HEK293T (cell line): Measurements from ENCODE around the gene COX10.

Experiments used
- CTCF ChIA-PET: fragments of 350-600 bp; formaldehyde crosslinking; extraction: SDS; loops from one replicate; lab custom pipeline; 2021; ENCODE audit warnings: antibody characterized with exemption, inconsistent platforms; lab: Yijun Ruan, JAX
- POLR2A ChIA-PET: fragments of 350-600 bp; formaldehyde crosslinking; extraction: SDS; loops from one replicate; lab custom pipeline; 2020; ENCODE audit warnings: antibody characterized with exemption, inconsistent platforms; lab: Yijun Ruan, JAX
- DNase-seq: peaks from one replicate; pipeline ENCODE4 v3.0.0; 2012; ENCODE audit warnings: mixed read lengths; ENCODE audit errors: extremely low spot score
- ARNT ChIP-seq: fragments of 450-650 bp; IDR thresholded peaks from 2 replicates; pipeline ENCODE4 v1.6.1; 2017; ENCODE audit warnings: mild to moderate bottlenecking
- BHLHE40 ChIP-seq: fragments of 450-650 bp; IDR thresholded peaks from 2 replicates; pipeline ENCODE4 v1.6.1; 2016; ENCODE audit warnings: mild to moderate bottlenecking, moderate library complexity, borderline replicate concordance
- CTBP1 ChIP-seq: fragments of 450-650 bp; IDR thresholded peaks from 2 replicates; pipeline ENCODE4 v1.6.1; 2016; ENCODE audit warnings: borderline replicate concordance
- ELF4 ChIP-seq: fragments of 450-650 bp; IDR thresholded peaks from 2 replicates; pipeline ENCODE4 v1.6.1; 2017; ENCODE audit warnings: antibody characterized with exemption
- FOXA1 ChIP-seq: fragments of 450-650 bp; IDR thresholded peaks from 2 replicates; pipeline ENCODE4 v1.6.1; 2016; ENCODE audit warnings: mild to moderate bottlenecking
- FOXK2 ChIP-seq: fragments of 450-650 bp; IDR thresholded peaks from 2 replicates; pipeline ENCODE4 v1.6.1; 2016; ENCODE audit warnings: mild to moderate bottlenecking
- FOXM1 ChIP-seq: fragments of 450-650 bp; IDR thresholded peaks from 2 replicates; pipeline ENCODE4 v1.6.1; 2017; ENCODE audit warnings: mild to moderate bottlenecking, borderline replicate concordance
- HDGF ChIP-seq: fragments of 450-650 bp; IDR thresholded peaks from 2 replicates; pipeline ENCODE4 v1.6.1; 2017; ENCODE audit warnings: antibody characterized with exemption, borderline replicate concordance
- L3MBTL2 ChIP-seq: fragments of 450-650 bp; conservative IDR thresholded peaks from 2 replicates; pipeline ENCODE4 v1.6.1; 2016; ENCODE audit warnings: mild to moderate bottlenecking
- LEF1 ChIP-seq: fragments of 450-650 bp; IDR thresholded peaks from 2 replicates; pipeline ENCODE4 v1.6.1; 2017; ENCODE audit warnings: mild to moderate bottlenecking, borderline replicate concordance
- NFRKB ChIP-seq: fragments of 450-650 bp; IDR thresholded peaks from 2 replicates; pipeline ENCODE4 v1.6.1; 2016; ENCODE audit warnings: mild to moderate bottlenecking, moderate library complexity
- SP1 ChIP-seq: fragments of 450-650 bp; IDR thresholded peaks from 2 replicates; pipeline ENCODE4 v1.6.1; 2017
- SUZ12 ChIP-seq: fragments of 450-650 bp; IDR thresholded peaks from 2 replicates; pipeline ENCODE4 v1.6.1; 2016; ENCODE audit warnings: mild to moderate bottlenecking
- TARDBP ChIP-seq: fragments of 450-650 bp; IDR thresholded peaks from 2 replicates; pipeline ENCODE4 v1.6.1; 2016
- ZNF384 ChIP-seq: fragments of 450-650 bp; IDR thresholded peaks from 2 replicates; pipeline ENCODE4 v1.6.1; 2016
- TF ChIP-seq, protein P1 (sequence below): fragments of 450-650 bp; IDR thresholded peaks from 2 replicates; pipeline ENCODE4 v1.6.1; 2016

Gene COX10

DNA sequence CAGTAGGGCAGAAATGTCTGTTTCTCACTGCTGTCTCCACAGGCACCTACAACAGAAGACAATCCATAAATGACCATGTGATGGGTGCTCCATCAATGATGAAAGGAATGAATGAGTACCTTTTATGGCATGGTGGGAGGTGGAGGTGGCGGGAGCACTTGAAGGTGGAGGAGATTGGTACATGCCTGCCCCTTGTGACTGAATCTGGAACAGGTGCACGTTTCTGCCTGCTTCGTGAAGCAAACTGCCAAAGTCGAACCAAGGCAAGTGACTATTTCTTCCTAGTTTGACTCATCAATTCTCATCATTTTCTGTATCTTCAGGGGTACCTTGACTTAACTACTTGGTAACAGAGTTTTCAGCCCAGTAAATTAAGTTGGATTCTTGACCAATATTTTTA, 141.9 kb downstream of the COX10 start:
- no peak for DNase-seq
- ChIA-PET POLR2A (no interaction called here), CTCF (no interaction called here)
- TF ChIP-seq ZNF384 (no peak), TARDBP (no peak), NFRKB (no peak), L3MBTL2 (no peak), CTBP1 (no peak), FOXA1 (no peak), HDGF (no peak), BHLHE40 (no peak), SP1 (no peak), FOXM1 (no peak), ARNT (no peak), ELF4 (no peak)
- TF ChIP-seq, protein P1, sequence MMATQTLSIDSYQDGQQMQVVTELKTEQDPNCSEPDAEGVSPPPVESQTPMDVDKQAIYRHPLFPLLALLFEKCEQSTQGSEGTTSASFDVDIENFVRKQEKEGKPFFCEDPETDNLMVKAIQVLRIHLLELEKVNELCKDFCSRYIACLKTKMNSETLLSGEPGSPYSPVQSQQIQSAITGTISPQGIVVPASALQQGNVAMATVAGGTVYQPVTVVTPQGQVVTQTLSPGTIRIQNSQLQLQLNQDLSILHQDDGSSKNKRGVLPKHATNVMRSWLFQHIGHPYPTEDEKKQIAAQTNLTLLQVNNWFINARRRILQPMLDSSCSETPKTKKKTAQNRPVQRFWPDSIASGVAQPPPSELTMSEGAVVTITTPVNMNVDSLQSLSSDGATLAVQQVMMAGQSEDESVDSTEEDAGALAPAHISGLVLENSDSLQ = no peak

- CTCF ChIA-PET = interaction anchor here (0.6 kb wide), 1 partner anchor 140 kb away, joined by 3 read pairs; no protein-coding TSS in a partner anchor
- peak; percentile 15 for DNase-seq
Observed at GRCh38 chr17:14211801-14212200, 142.5 kb downstream of the COX10 start.

DNA sequence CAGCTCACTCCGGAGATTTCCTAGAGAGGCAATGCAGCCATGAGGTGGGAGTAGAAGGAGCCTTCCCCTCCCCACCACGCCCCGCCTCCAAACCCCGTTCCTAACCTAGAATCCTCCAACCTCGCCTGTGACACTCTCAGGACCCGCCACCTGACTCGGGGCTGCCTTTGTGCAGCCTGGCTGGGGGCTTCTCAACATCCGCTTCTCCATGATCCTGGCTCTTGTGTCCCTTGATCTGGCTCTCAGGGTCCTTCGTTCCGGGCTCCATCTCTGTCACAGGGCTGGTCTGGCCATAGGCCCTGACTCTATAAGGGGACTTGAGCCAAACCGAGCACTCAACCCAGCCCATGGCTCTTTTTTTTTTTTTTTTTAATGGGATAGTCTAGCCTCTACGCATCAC, 143.1 kb downstream of the COX10 start:
- CTCF ChIA-PET = interaction anchor here (0.6 kb wide), 1 partner anchor 140 kb away, joined by 3 read pairs; no protein-coding TSS in a partner anchor
- no peak for DNase-seq
- POLR2A ChIA-PET = no interaction called here
- no peak for TF ChIP-seq BHLHE40
- no peak for TF ChIP-seq ZNF384

More at GRCh38 chr17:14211801-14212200, 142.5 kb downstream of the COX10 start:
- TF ChIP-seq ARNT (no peak), TARDBP (no peak), ZNF384 (no peak), CTBP1 (no peak), BHLHE40 (no peak), LEF1 (no peak), SP1 (no peak), NFRKB (no peak), FOXA1 (no peak), L3MBTL2 (no peak), ELF4 (no peak), FOXK2 (no peak), SUZ12 (no peak), FOXM1 (no peak)
- TF ChIP-seq, protein P1 = no peak
- POLR2A ChIA-PET = no interaction called here

- no peak for TF ChIP-seq LEF1
- TF ChIP-seq L3MBTL2 = no peak
- no peak for TF ChIP-seq CTBP1
- no peak for TF ChIP-seq FOXA1
- no peak for TF ChIP-seq BHLHE40
- TF ChIP-seq NFRKB = no peak
- TF ChIP-seq HDGF = no peak
- TF ChIP-seq ZNF384 = no peak
- no peak for TF ChIP-seq SP1
- no peak for TF ChIP-seq ELF4
- no peak for TF ChIP-seq FOXM1
- no peak for TF ChIP-seq SUZ12
- TF ChIP-seq FOXK2 = no peak
- TF ChIP-seq TARDBP = no peak
- CTCF ChIA-PET = no interaction called here
- POLR2A ChIA-PET = no interaction called here
- DNase-seq = no peak
Observed at GRCh38 chr17:14214271-14214670, 145.0 kb downstream of the COX10 start.

DNA sequence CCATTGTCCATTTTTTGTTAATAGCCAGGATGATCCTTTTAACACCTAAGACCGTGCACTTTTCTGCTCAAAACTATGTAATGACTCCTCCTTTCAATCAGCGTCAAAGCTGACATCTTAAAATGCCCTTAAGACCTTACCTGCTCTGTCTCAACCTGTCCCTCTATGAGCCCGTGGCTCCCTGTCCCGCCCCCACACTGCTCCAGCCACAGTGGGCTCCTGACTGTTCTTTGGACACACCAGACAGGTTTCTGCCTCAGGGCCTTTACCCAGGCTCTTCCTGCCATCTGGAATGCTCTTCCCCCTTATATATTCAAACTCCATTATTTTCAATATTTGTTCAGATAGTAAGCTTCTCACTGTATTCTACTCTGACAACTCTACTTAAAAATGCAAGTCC, 153.3 kb downstream of the COX10 start:
- POLR2A ChIA-PET = no interaction called here
- TF ChIP-seq HDGF (no peak), SUZ12 (no peak), TARDBP (no peak), L3MBTL2 (no peak), FOXA1 (no peak), ARNT (no peak), FOXK2 (no peak), LEF1 (no peak), BHLHE40 (no peak)
- TF ChIP-seq, protein P1 = no peak
- CTCF ChIA-PET = no interaction called here
- no peak for DNase-seq

- DNase-seq = no peak
- ChIA-PET CTCF (no interaction called here), POLR2A (no interaction called here)
- TF ChIP-seq, protein P1 = no peak
- TF ChIP-seq CTBP1 = no peak
- no peak for TF ChIP-seq ARNT
- TF ChIP-seq LEF1 = no peak
- TF ChIP-seq BHLHE40 = no peak
- no peak for TF ChIP-seq FOXK2
- no peak for TF ChIP-seq SP1
Observed at GRCh38 chr17:14225254-14225980, 156.1 kb downstream of the COX10 start.
